ENCODE results near the gene TBL1XR1.
A peak's percentile ranks its signal among the peaks of the same experiment; 100 is the strongest.
"Not testable (repeated sequence)": the region's sequence is repeated elsewhere in the genome, so short reads cannot be mapped to it uniquely, and the experiment has no call there.

Gene TBL1XR1

DNA sequence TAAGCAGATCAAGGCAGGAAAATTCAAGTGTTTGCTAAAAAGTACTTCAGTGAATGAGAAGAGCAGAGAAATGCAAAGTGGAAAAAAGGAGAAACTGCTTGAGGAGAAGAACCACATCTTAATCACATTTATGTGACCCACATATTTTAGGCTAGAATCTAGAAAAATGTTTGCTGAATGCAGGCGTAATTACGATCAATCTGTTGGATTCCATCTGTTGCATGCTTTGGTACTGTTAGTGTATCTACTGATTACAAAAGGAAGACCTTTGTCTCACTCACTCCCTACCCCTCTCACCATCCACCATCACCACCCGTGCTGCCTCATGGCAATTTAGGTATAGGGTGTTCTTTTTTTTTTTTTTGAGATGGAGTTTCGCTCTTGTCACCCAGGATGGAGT is 9.7 kb upstream of the TBL1XR1 start:
- DNase-seq: no peak

DNA sequence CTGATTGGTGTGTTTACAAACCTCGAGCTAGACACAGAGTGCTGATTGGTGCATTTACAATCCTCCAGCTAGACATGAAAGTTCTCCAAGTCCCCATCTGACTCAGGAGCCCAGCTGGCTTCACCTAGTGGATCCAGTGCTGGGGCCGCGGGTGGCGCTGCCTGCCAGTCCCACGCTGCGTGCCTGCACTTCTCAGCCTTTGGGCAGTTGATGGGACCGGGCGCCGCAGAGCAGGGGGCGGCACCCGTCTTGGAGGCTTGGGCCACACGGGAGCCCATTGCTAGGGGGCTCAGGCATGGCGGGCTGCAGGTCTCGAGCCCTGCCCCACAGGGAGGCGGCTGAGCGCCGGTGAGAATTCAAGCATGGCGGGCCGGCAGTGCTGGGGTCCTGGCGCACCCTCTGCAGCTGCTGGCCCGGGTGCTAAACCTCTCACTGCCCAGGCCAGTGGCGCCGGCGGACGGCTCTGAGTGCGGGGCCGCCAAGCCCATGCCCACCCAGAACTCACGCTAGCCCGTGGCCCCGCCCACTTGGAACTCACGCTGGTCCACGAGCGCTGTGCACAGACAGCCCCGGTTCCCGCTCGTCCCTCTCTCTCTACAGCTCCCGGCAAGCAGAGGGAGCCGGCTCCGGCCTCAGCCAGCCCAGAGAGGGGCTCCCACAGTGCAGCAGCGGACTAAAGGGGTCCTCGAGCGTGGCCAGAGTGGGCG is 6.6 kb upstream of the TBL1XR1 start:
- no peak for DNase-seq

DNA sequence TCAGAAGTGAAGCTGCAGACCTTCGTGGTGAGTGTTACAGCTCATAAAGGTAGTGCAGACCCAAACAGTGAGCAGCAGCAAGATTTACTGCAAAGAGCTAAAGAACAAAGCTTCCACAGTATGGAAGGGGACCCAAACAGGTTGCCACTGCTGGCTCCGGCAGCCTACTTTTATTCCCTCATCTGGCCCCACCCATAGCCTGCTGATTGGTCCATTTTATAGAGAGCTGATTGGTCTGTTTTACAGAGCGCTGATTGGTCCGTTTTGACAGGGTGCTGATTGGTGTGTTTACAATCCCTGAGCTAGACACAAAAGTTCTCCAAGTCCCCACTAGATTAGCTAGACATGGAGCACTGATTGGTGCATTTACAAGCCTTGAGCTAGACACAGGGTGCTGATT is 5.7 kb upstream of the TBL1XR1 start:
- DNase-seq: not testable (repeated sequence)

DNA sequence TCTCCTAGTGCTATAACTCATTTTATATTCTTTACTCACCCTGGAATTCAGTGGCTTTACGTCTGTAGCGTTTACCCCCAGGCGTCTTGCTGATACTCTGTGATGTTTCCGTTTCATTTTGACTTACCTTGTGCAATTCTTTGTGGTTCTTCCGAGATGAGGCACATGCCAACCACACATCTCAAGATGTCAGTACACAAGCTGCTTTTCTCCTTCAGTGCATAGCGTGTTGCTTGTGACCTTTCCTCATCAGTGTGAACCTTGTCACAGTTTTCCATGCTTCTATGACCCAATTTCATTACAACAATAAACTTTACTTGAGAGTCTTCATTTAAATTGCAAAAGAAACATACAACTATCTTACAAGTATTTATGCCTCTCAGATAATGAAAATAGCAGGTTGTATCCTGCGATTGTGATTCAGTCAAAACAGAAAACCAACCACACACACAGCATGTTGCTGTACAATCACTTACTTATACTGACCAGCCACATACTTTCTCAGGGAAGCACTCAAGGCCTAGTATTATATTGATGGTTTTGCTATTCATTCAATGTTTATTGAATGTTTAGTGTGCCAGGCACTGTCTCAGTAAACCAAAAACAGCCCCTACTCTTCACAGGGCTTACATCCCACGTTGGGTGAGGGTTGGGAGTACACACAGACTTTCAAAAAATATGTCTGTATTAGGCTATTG is 4.6 kb upstream of the TBL1XR1 start:
- DNase-seq: no peak

DNA sequence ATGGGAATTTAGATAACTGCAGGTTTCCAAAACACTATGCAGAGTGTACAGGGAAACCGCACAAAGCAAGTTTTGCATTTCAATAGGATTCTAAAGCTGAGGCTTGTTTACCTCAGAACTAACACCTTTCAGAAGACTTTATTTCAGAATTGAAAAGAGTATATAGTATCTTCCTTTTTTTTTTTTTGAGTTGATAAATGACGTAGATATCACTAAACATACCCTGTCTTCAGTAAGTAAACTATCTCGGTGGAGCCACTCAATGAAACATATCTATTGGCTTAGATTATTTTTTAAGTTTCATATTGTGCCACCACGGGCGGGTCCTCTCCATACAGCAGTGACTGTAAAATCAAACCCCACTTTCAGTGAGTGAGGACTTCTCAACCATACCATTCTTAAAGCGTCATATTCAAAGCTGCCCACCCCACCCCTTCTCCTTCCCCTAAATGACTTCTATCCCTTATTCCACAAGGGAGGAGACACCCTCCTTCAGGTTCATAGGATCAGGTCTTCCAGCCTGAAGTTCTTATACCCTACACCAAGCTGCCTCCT is 2.0 kb upstream of the TBL1XR1 start:
- no peak for DNase-seq

DNA sequence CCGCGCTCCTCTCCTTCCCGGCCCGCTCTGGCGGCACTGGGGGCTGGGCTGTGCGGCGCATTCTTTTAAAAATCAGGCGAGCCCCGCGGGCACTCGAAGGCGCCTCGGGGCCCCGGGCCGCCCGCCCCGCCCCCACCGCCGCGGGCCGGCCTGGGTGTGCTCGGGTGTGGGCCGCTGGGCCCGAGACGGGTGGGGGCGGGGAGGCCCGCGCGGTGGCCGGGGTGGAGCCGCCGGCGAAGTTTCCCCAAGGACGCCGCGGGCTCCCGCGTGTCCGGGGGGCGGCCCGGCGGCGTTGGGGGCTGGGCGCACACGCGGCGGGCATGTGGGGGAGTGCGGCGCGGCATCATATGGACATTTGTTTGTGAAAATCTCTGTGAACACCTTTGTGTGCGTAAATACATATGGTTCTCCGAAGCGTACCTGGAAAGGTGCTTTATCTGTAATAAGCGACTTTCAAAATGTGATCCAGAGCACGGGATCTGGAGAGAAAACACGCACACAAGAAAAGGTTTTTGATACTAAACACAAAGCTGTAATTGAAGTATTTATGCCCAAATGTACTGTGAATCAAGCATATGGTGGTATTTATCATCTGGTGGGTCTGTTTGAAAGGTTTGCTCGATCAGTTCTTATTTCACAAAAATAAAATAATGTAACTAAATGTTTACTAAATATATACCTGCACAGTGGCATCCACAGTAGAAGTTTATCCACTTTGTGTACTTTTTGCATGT is 612 bp upstream of the TBL1XR1 start:
- peak; percentile 62 for DNase-seq

DNA sequence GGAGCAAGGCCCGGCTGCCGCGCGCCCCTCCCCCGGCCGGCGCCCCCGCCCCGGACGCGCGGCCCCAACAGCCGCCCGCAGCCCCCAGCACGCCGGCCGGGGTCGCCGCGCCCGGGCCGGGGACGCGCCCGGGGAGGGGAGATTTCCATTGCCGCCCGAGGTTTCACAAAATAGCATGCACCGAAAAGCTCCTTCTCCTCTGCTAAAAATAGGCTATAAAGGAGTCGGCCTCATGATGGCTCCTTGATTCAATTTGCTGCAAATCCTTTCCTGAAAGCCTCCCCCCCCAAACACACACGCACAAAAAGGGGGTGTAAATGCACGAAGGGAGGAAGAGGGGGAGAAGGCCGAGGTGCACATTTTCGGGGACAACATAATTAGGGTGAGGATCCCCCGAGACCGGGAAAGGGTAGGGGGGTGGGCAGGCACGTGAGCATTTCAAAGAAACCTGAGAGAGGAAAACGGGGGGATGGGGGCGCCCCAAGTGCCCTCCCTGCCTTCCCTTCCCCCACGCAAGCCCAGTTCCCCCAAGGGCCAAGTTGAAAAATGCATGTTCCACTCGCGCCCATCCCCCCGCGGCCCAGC is 734 bp downstream of the TBL1XR1 start:
- peak; percentile 74 for DNase-seq

DNA sequence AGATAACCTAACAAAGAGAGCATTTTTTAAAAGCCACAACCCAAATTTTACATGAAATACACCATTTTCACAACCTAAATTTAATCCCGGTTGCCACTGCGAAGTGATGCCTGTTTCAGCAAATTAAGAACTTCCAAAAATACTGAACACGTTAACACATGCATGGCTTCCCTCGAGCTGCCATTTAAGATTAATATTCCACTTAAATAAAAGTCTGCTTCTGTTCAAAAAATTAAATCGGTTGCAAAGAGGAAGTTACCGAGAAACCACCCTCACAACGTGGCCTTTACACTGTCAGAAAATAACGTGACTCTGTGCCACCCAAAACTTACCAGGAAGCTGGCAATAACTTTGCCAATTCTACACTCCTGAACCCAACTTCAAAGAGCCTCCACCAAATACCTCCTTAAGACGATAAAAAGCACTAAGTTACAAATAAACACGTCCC is 1.2 kb downstream of the TBL1XR1 start:
- peak; percentile 66 for DNase-seq

DNA sequence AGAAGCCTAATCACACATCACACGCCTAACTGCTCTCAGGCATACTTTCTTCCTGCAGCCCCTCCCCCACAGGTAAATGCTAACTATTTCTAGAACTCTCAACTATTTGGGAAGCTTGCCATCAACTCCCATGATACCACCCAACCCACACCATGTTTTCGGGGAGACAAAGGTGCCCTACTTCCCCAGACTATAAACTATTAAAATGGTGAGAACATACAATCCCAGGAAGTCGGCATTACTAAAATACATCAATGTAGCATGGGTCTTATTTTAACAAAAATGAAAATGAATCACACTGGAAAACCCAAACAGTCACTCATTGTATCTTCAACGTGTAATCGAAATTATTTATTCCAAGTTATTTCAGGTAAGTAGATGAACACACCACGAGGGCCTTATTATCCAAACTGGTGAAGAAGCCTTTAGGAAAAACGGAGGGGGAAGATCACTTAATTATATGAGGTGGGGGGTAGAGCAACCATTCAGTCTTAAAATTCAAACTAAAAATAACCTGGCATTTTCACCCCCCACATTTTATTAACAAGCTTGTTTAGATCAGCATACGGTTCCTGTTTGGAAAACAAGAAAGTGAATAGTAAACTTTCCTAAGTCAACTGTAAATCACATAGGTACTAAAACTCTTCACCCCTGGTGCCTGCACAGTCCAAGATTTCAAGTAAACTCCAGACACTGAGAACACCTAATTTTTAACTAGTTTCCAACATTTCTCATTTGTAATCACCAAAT is 1.9 kb downstream of the TBL1XR1 start:
- peak; percentile 76 for DNase-seq

DNA sequence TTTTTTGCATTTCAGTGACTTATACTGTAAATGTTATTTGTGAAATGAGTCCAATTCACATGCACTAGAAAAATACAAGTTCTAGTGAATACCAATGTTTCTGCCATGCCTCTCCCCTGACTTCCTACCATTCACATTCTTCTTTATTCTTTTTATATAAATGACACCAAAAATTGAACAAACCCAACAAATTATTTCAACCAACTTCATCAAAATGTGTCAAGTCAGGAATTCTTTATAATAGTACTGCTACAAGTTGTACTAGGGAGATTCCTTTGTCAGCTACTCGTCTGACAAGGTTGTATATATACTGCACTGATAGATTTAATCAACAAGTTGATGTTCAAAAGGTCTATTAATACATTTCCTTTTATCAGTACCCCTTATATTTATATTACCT is 3.0 kb downstream of the TBL1XR1 start:
- DNase-seq: no peak

DNA sequence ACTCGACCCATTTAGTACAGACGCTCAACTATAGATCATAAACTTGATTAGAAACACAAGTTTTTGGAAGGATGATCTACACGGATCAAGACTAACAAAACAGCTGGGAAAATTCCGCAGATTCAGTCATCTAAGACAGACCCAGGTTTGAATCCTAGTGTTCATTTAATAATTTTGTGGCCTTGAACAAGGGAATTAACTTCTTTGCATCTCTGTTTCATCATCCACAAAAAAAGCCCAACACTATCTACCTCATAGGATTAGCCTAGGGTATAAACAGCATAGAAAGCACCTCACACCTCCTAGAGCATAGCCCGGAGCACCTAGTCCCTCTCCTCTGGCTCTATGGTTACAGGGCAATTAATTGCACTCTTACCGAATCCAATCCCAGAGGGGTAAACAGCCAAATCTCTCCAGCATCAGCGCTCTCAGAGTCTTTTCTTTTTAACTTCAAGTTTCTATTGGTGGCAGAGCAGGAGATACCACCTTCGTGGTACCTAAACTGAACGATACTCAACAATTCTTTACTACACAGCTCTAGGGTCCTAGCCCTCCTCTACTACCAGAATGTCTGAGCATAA is 3.5 kb downstream of the TBL1XR1 start:
- DNase-seq: peak; percentile 43

DNA sequence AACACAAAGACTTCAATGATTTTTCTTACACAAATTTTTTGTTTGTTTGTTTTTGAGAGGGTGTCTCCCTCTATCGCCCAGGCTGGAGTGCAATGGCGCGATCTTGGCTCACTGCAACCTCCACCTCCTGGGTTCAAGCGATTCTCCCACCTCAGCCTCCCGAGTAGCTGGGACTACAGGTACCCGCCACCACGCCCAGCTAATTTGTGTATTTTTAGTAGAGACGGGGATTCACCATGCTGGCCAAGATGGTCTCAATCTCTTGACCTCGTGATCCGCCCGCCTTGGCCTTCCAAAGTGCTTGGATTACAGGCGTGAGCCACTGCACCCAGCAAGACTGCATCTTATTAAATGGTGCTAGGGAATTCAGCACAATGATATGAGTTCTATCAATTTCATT is 4.0 kb downstream of the TBL1XR1 start:
- DNase-seq: not testable (repeated sequence)

DNA sequence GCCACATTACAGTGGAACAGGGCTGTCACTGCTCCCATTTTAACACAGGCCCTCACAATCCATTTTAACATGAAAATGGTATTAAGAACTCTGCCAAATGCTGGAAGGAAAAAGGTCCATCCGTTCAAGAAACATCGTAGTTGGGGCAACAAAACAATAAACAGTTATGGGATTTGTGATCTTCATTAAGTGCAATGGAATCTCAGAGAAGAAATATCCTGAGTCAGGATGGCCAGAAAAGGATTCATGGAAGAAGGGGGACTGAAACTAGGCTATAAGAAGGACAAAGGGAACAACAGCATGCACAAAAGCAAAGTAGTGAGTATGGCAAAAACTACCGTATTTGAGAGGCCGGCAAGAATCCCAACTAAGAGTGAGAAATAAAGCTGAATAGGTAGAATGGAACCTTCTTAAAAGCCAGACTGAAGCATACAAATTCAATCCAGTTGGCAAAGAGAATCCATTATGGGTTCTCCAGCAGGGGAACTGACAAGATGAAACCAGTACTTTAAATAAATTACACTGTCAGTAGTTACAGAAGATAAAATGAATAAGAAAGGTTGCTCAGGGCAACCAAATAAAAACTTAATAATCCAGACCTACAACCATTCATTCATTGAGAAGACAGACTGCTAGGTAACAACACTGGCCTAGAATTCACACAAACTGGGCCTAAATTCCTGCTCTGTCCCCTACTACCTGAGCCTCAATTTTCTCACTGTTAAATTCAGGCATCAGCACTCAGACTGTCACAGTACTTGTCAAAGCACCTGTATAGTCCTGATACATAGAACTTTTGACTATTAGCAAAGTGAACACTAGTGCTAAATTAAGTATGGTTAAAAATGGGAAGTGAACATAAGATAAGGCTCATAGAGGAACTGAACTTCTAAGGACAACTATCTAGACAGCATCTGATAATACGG is 6.3 kb downstream of the TBL1XR1 start:
- no peak for DNase-seq

DNA sequence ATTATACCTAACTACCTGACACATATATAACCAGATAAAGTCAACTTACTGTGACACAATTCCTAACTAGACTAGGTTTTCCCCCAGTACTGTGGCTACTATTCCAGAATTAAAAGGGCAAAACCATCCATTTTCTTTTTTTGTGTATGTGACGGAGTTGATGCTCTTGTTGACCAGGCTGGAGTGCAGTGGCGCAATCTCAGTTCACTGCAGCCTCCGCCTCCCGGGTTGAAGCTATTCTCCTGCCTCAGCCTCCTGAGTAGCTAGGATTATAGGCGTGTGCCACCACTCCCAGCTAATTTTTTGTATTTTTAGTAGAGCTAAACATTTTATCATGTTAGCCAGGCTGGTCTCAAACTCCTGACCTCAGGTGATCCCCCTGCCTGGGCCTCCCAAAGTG is 7.1 kb downstream of the TBL1XR1 start:
- not testable (repeated sequence) for DNase-seq

DNA sequence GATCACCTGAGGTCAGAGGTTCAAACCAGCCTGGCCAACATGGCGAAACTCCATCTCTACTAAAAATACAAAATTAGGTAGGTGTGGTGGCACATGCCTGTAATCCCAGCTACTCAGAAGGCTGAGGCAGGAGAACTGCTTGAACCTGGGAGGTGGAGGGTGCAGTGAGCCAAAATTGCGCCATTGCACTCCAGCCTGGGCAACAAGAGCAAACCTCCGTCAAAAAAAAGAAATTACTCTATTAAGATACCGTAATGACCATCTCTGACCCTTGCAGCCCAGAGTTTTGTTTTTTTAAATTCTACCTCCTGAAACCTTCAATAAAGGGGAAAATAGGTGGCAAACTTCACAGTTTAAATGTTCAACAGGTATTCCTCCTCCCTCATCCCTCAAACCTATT is 9.0 kb downstream of the TBL1XR1 start:
- not testable (repeated sequence) for DNase-seq

DNA sequence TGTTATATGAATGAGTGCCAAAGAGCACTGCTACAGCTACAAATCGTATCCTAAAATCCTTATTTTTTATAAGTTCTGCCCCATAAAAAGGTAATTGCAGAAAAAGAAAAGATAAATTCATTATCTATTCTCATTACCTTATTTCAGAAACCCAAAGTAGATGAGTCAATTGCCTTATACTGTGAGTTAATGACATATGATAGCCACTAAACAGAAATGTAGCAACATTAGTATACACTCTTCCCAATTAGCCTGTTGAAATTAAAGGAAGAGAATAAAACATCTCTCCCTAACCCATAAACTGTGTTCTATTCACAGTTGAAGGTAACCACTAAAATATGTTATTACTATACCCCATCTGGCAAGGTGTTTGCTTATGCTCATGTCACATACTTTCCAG is 11.0 kb downstream of the TBL1XR1 start:
- DNase-seq: no peak

DNA sequence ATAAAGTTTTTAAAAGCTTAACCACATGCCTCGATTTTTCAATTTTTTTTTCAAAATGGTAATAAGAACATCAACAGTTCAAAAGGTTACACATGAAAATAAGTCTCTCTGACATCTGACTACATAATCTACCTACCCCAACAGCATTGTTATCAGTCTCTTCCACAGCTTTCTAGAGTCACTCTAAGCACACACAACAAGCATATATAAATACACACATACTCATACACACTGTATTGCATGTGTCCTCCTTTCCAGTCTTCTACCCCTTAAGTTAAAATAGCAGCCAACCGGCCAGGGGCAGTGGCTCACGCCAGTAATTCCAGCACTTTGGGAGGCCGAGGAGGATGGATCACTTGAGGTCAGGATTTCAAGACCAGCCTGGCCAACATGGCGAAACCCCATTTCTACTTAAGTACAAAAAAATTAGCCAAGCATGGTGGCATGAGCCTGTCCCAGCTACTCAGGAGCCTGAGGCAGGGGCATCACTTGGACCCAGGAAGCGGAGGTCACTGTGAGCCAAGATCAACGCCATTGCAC is 12.2 kb downstream of the TBL1XR1 start:
- DNase-seq: no peak

DNA sequence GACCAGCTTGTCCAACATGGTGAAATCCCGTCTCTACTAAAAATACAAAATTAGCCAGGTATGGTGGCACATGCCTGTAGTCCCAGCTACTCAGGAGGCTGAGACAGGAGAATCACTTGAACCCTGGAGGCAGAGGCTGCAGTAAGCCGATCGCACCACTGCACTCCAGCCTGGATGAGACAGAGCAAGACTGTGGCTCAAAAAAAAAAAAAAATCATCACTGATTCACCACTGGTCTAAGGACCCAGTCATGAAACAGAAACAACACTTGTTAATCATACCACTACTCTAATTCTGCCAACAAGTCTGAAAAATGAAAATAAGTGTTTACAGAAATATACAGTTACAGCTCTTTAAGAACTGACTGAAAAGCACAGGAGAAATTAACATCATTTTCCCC is 12.7 kb downstream of the TBL1XR1 start:
- not testable (repeated sequence) for DNase-seq

DNA sequence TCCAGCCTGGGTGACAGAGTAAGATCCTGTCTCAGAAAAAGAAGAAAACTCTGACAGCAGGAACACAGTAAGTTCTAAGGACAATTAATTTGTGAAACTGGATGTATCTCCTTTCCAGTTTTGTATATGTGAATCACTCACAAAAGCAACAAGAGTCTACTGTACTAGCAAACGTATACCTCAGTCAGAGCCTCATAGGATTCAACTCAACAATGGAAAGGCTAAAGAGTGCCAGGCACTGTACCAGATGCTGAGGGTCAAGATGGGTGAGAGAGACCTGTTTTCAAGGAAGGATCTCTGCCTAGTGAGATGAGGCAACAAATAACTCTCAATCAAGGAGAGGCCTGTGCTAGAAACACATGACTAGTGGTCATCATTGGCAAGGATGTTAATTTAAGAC is 14.9 kb downstream of the TBL1XR1 start:
- DNase-seq: no peak

DNA sequence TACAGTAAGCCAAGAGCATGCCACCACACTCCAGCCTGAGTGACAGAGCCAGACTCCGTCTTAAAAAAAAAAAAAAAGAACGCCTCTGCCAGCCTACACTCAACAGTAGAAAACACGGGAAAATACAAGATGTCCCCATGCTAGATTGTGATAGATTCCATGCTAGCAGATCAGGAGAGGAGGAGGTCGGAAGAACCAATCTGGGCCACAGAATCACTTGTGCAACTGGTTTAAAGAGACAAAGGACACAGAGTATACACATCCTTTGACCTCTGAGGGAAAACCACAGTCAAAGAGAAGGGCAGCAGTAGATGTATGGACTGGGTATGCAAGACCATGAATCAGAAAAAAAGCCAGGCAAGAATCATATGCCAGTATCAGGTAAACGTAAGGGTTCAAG is 15.9 kb downstream of the TBL1XR1 start:
- DNase-seq: no peak

DNA sequence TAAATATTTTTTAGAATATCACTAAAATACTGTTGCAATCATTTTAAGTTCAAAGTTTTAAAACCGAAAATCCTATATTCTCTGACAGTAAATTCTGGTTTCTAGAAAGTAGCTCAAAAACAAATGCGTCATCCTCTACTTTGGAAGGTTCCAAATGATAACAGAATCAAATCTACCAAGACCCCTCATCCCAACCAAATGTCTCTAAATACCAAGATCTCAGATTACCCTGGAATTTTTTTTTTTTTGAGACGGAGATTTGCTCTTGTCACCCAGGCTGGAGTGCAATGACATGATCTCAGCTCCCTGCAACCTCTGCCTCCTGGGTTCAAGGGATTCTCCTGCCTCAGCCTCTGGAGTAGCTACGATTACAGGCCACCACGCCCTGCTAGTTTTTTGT is 16.8 kb downstream of the TBL1XR1 start:
- no peak for DNase-seq

Data from NCI-H1105 treated with DMSO at 0.1 percent for 48 hours (cell line).